NCI-H748 (cell line): ENCODE measurements around the gene POLE2.
"Not testable (repeated sequence)": the region's sequence is repeated elsewhere in the genome, so short reads cannot be mapped to it uniquely, and the experiment has no call there.

Source experiments
- DNase-seq: peaks from one replicate; lab custom pipeline; 2025; ENCODE audit not compliant: unreplicated experiment; lab: John Stamatoyannopoulos, UW

The POLE2 gene

GRCh38 chr14:49659526-49660455, 28.2 kb downstream of the POLE2 start:
- DNase-seq = peak; percentile 38

GRCh38 chr14:49657500-49657899, 30.5 kb downstream of the POLE2 start:
- DNase-seq = not testable (repeated sequence)

GRCh38 chr14:49654511-49654910, 33.5 kb downstream of the POLE2 start:
- DNase-seq = no peak

GRCh38 chr14:49653508-49653907, 34.5 kb downstream of the POLE2 start:
- DNase-seq = no peak

- no peak for DNase-seq
Measured at GRCh38 chr14:49642163-49642562, 45.9 kb downstream of the POLE2 start.

GRCh38 chr14:49641697-49642129, 46.3 kb downstream of the POLE2 start:
- no peak for DNase-seq

- no peak for DNase-seq
Measured at GRCh38 chr14:49640540-49641417, 47.2 kb downstream of the POLE2 start.

- no peak for DNase-seq
Measured at GRCh38 chr14:49637534-49638078, 50.4 kb downstream of the POLE2 start.

- no peak for DNase-seq
Measured at GRCh38 chr14:49636866-49637265, 51.1 kb downstream of the POLE2 start.

- peak; percentile 86 for DNase-seq
Measured at GRCh38 chr14:49634547-49635334, 53.3 kb downstream of the POLE2 start, which contains the start of gene DNAAF2. Gene DNAAF2 (minus strand): TSS chr14:49635244. CDS start chr14:49635149, 95 bp downstream.

- DNase-seq = peak; percentile 96
Measured at GRCh38 chr14:49633640-49634546, 54.1 kb downstream of the POLE2 start.

GRCh38 chr14:49623941-49624839, 63.8 kb downstream of the POLE2 start:
- DNase-seq = no peak

GRCh38 chr14:49623387-49623786, 64.6 kb downstream of the POLE2 start:
- no peak for DNase-seq

GRCh38 chr14:49622022-49622607, 65.9 kb downstream of the POLE2 start:
- no peak for DNase-seq

- peak; percentile 74 for DNase-seq
Measured at GRCh38 chr14:49621114-49621881, 66.7 kb downstream of the POLE2 start.

- peak; percentile 98 for DNase-seq
Measured at GRCh38 chr14:49620182-49621113, 67.6 kb downstream of the POLE2 start, which contains the start of the genes MGAT2 and RPL36AL. Gene MGAT2 (plus strand): TSS chr14:49620799. CDS start chr14:49621269, 470 bp downstream. Gene RPL36AL (minus strand): TSS chr14:49620626. CDS start chr14:49619104, 1,522 bp downstream.
